Neuronal stem cell (in vitro differentiated cells): ENCODE results near the gene PACSIN2.

ENCODE experiments used
- DNase-seq: peaks from one replicate; pipeline ENCODE4 v3.0.0-alpha.2; 2013; ENCODE audit warnings: low spot score
- H2AFZ ChIP-seq: one replicate; pipeline ENCODE4 v1.6.1; 2013; ENCODE audit warnings: mild to moderate bottlenecking, low read length, inconsistent platforms
- H2AK5ac ChIP-seq: 2 replicates; pipeline ENCODE4 v1.6.1; 2013; ENCODE audit warnings: low read depth, mild to moderate bottlenecking, inconsistent platforms, low read length, moderate library complexity, mixed read lengths
- H2BK120ac ChIP-seq: 2 replicates; pipeline ENCODE4 v1.6.1; 2013; ENCODE audit warnings: low read depth, mild to moderate bottlenecking, inconsistent platforms, low read length, moderate library complexity, mixed read lengths
- H2BK12ac ChIP-seq: one replicate; pipeline ENCODE4 v1.6.1; 2013; ENCODE audit warnings: low read length, inconsistent platforms
- H2BK15ac ChIP-seq: 2 replicates; pipeline ENCODE4 v1.6.1; 2013; ENCODE audit warnings: mild to moderate bottlenecking, low read length, inconsistent platforms, mixed read lengths
- H2BK5ac ChIP-seq: one replicate; pipeline ENCODE4 v1.6.1; 2013; ENCODE audit warnings: inconsistent platforms, mild to moderate bottlenecking, low read length, moderate library complexity
- H3K14ac ChIP-seq: one replicate; pipeline ENCODE4 v1.6.1; 2013; ENCODE audit warnings: low read length, inconsistent platforms
- H3K18ac ChIP-seq: 2 replicates; pipeline ENCODE4 v1.6.1; 2013; ENCODE audit warnings: low read length, inconsistent platforms
- H3K23ac ChIP-seq: 2 replicates; pipeline ENCODE4 v1.6.1; 2013; ENCODE audit warnings: low read depth, mild to moderate bottlenecking, mixed read lengths, low read length, inconsistent platforms; ENCODE audit not compliant: poor library complexity
- H3K27ac ChIP-seq: replicated peaks from 3 replicates; pipeline ENCODE4 v1.5.1; 2013; ENCODE audit warnings: low read length, inconsistent platforms
- H3K27me3 ChIP-seq, 3 experiments: 2 replicates each; pipeline ENCODE4 v1.6.1; 2013; ENCODE audit warnings: low read length in 3 of 3, mild to moderate bottlenecking in 2 of 3, inconsistent platforms in 1 of 3, low read depth in 1 of 3, mixed read lengths in 1 of 3, moderate library complexity in 1 of 3; ENCODE audit not compliant: control insufficient read depth in 3 of 3, insufficient read depth in 3 of 3
- H3K36me3 ChIP-seq, 2 donors: replicated peaks in 1 of 2; 2 replicates each; pipeline ENCODE4 v1.6.1; 2013; ENCODE audit warnings: low read length in 2 of 2; ENCODE audit not compliant: control insufficient read depth in 2 of 2, insufficient read depth in 2 of 2
- H3K4ac ChIP-seq: 2 replicates; pipeline ENCODE4 v1.6.1; 2013; ENCODE audit warnings: inconsistent platforms, mild to moderate bottlenecking, low read length, moderate library complexity
- H3K4me1 ChIP-seq, 2 donors: 1 replicate in 1 of 2; 2 replicates in 1 of 2; pipeline ENCODE4 v1.6.1; 2013; ENCODE audit warnings: low read length in 2 of 2, low read depth in 1 of 2; ENCODE audit not compliant: control insufficient read depth in 2 of 2, insufficient read depth in 1 of 2
- H3K4me2 ChIP-seq: one replicate; pipeline ENCODE4 v1.6.1; 2013; ENCODE audit warnings: mild to moderate bottlenecking, low read length, inconsistent platforms; ENCODE audit not compliant: insufficient read depth, poor library complexity, severe bottlenecking
- H3K4me3 ChIP-seq, 2 donors: 2 replicates each; pipeline ENCODE4 v1.5.1; 2013; ENCODE audit warnings: low read length in 2 of 2, mild to moderate bottlenecking in 2 of 2, inconsistent platforms in 1 of 2, moderate library complexity in 1 of 2
- H3K79me1 ChIP-seq: one replicate; pipeline ENCODE4 v1.6.1; 2013; ENCODE audit warnings: low read depth, mild to moderate bottlenecking, inconsistent platforms, low read length, moderate library complexity
- H3K9ac ChIP-seq: one replicate; pipeline ENCODE4 v1.6.1; 2013; ENCODE audit warnings: mild to moderate bottlenecking, low read depth, low read length, inconsistent platforms; ENCODE audit not compliant: poor library complexity
- H3K9me3 ChIP-seq, 2 donors: replicated peaks in 1 of 2; 2 replicates each; pipeline versions ENCODE3 to v1.6.1; 2013; ENCODE audit warnings: low read length in 2 of 2, mild to moderate bottlenecking in 2 of 2, inconsistent platforms in 1 of 2, low read depth in 1 of 2, mixed read lengths in 1 of 2, moderate library complexity in 1 of 2; ENCODE audit not compliant: control insufficient read depth in 2 of 2, insufficient read depth in 1 of 2
- H4K8ac ChIP-seq: one replicate; pipeline ENCODE4 v1.6.1; 2013; ENCODE audit warnings: low read depth, mild to moderate bottlenecking, inconsistent platforms, low read length, moderate library complexity
- H4K91ac ChIP-seq: one replicate; pipeline ENCODE4 v1.6.1; 2013; ENCODE audit warnings: low read length, low read depth, mild to moderate bottlenecking, inconsistent platforms; ENCODE audit not compliant: poor library complexity
- WGBS, 2 donors: extraction: QIAGEN DNeasy Blood & Tissue Kit; methylation state at CpG; one replicate each; pipeline ENCODE4 v1.1.7; 2013; ENCODE audit warnings: missing lambda C conversion rate in 2 of 2, mixed read lengths in 1 of 2; ENCODE audit not compliant: insufficient read length in 2 of 2, insufficient replicate concordance in 1 of 2; ENCODE audit errors: extremely low coverage in 2 of 2; 5-methylcytosine and 5-hydroxymethylcytosine counted together

Gene PACSIN2

GRCh38 chr22:42966497-42966896, 48.5 kb downstream of the PACSIN2 start:
- no peak for DNase-seq
- Histone ChIP-seq H3K23ac (no peak overlapping the region), H4K8ac (no peak overlapping the region), H4K91ac (no peak overlapping the region), H2BK120ac (no peak overlapping the region), H3K9ac (no peak overlapping the region), H3K27ac (no peak overlapping the region), H2AFZ (no peak overlapping the region), H3K9me3 (peaks cover 3 to 8% of the 10 kb centered on the region in 2 donors), H3K36me3 (peaks cover 6 to 31% of the 10 kb centered on the region in 2 donors), H2AK5ac (no peak overlapping the region), H3K4ac (no peak overlapping the region), H3K4me1 (peaks cover 10 to 21% of the 10 kb centered on the region in 2 donors), H2BK5ac (no peak overlapping the region), H3K4me3 (no peak overlapping the region), H2BK12ac (no peak overlapping the region), H3K27me3 (no peaks in the 10 kb centered on the region), H3K4me2 (no peak overlapping the region), H2BK15ac (no peak overlapping the region), H3K14ac (no peak overlapping the region), H3K18ac (no peak overlapping the region), H3K79me1 (peaks cover 8% of the 10 kb centered on the region)
- WGBS, 2 donors = no CpG with 5 or more reads among the region's 1 CpG

DNA sequence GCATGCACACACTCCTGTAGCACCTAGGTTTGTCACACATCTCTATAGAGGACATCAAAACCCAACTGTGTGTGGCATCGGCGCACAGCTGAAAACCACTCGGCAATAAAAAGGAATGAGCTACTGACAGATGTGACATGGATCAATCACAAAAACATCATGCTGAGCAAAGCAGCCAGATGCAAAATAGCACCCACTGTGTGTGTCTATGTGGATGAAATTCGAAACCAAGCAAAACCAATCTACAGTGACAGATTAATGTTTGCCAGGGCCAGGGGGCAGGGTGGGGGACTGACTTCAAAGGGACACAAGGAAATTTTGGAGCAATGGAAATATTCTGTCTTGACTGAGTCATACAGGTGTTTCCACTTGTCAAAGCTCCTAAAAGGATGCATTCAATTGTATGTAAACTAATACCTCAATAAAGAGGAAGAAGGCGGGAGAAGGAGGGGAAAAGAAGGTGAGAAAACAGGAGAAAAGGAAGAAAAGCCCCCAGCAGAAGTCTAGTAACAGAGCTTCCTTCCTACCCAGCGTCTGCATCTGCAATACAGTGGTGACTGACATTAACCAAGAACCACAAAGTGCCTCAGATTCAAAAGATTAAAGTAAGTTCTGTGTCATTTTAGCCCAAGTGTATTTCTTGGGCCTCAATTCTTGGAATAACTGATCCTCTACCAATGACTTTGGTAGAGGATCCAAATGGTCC, 49.8 kb downstream of the PACSIN2 start:
- Histone ChIP-seq H2BK12ac (no peak overlapping the region), H3K23ac (no peak overlapping the region), H2BK15ac (no peak overlapping the region), H4K8ac (no peak overlapping the region), H2BK5ac (no peak overlapping the region), H4K91ac (no peak overlapping the region), H2AK5ac (no peak overlapping the region), H3K4me1 (peaks cover 19 to 30% of the 10 kb centered on the region in 2 donors), H3K4ac (no peak overlapping the region), H3K27ac (no peak overlapping the region), H3K79me1 (peaks cover 6% of the 10 kb centered on the region), H3K9me3 (peaks cover 0 to 3% of the 10 kb centered on the region in 2 donors), H2AFZ (no peak overlapping the region), H3K4me2 (no peak overlapping the region), H2BK120ac (no peak overlapping the region), H3K9ac (no peak overlapping the region), H3K4me3 (no peak overlapping the region), H3K18ac (no peak overlapping the region), H3K27me3 (no peaks in the 10 kb centered on the region), H3K36me3 (peaks cover 3 to 29% of the 10 kb centered on the region in 2 donors), H3K14ac (no peak overlapping the region)
- no peak for DNase-seq
- WGBS, 2 donors = no CpG with 5 or more reads among the region's 6 CpGs

DNA sequence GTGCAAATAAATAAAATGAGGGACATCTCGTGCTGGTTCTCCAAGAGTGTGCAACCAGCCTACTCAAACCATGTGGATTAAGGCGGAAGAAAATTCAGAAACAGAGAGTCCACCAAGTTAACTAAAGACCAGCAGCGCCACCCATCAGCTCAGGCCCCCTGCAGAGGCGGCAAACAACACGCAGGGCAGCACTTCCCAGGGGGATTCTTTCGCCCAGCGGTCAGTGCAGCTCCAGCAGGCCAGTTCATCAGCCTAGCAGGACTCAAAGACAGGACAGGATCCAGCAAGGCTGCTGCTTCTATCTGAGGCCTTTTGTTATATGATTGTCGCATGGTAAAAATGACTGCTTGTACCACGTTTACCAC, 51.7 kb downstream of the PACSIN2 start:
- Histone ChIP-seq H2AK5ac (no peak overlapping the region), H3K9ac (no peak overlapping the region), H4K91ac (no peak overlapping the region), H3K18ac (no peak overlapping the region), H2BK120ac (no peak overlapping the region), H2AFZ (no peak overlapping the region), H3K14ac (peak overlapping the region; percentile 39), H3K27me3 (no peaks in the 10 kb centered on the region), H3K79me1 (peaks cover 8% of the 10 kb centered on the region), H3K4me2 (no peak overlapping the region), H3K27ac (no peak overlapping the region), H3K4ac (no peak overlapping the region), H3K23ac (no peak overlapping the region), H3K9me3 (peaks cover 0 to 3% of the 10 kb centered on the region in 2 donors), H2BK15ac (no peak overlapping the region), H3K4me1 (peaks cover 36% of the 10 kb centered on the region in 2 donors), H3K4me3 (no peak overlapping the region), H4K8ac (no peak overlapping the region), H3K36me3 (peaks cover 3 to 16% of the 10 kb centered on the region in 2 donors), H2BK5ac (no peak overlapping the region), H2BK12ac (no peak overlapping the region)
- DNase-seq = no peak
- no CpG with 5 or more reads among the region's 9 CpGs for WGBS, 2 donors

DNA sequence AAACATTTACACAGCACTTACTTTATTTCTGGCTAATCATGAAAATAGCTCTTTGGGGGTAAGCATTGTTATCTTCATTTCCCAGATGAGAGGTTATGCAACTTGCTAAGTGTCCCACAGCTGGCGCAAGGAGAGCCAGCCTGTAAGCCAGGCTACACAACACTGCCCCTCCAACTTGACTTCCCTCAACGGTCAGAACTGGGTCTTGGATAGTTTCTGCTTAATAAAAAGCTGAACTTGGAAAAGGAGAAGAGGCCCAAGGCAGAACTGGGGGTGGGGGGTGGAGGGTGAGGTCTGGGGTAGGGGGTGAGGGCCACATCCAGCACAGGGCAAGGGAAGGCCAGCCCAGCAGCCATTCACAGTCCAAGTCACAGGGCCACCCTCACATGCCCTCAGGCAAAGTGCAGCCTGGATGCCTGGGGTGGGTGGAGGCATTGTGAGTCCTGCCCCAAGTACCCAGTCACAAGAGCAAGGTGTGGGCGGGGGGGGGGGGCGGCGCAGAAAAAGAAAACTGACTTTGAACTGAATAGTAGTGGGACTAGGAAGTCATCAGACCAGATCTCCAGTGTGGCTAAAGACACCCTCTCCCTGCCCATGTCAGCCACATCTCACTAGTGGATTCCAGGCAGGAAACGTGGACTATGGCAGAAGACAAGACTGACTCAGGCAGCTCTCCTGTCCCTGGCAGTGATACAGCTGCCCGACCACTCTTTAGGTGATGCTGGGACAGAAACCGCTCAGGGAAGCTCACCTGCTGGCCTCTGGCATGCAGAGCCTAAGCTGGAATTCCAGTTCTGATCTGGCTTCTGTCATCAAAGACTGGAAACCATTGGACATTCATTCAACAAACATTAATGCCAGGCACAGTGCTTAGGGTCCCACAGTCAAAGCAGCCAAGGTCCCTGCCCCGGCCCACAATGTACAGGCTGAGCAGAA, 52.4 kb downstream of the PACSIN2 start:
- H2BK120ac ChIP-seq = no peak overlapping the region
- no peak overlapping the region for H2BK15ac ChIP-seq
- H3K4me3 ChIP-seq = no peak overlapping the region
- H3K18ac ChIP-seq = peak overlapping the region; percentile 84
- peaks cover 8% of the 10 kb centered on the region for H3K79me1 ChIP-seq
- no peak overlapping the region for H3K4me2 ChIP-seq
- no peak overlapping the region for H4K8ac ChIP-seq
- no peak overlapping the region for H3K14ac ChIP-seq
- no peak overlapping the region for H4K91ac ChIP-seq
- H2AFZ ChIP-seq = no peak overlapping the region
- H3K9ac ChIP-seq = no peak overlapping the region
- peaks cover 2 to 12% of the 10 kb centered on the region in 2 donors for H3K36me3 ChIP-seq
- H2BK5ac ChIP-seq = no peak overlapping the region
- no peak overlapping the region for H2BK12ac ChIP-seq
- DNase-seq = no peak
- H3K4ac ChIP-seq = no peak overlapping the region
- H3K9me3 ChIP-seq = no peaks in the 10 kb centered on the region
- no peaks in the 10 kb centered on the region for H3K27me3 ChIP-seq
- H2AK5ac ChIP-seq = peak overlapping the region; percentile 14
- H3K4me1 ChIP-seq = peaks cover 38 to 39% of the 10 kb centered on the region in 2 donors
- no CpG with 5 or more reads among the region's 9 CpGs for WGBS, 2 donors
- no peak overlapping the region for H3K23ac ChIP-seq
- no peak overlapping the region for H3K27ac ChIP-seq
